H1 (cell line): ENCODE data around the gene LRP5. TPM values are rescaled to one million over a fixed set of nuclear protein-coding genes. Genes with fewer than 3 reads are reported as not detected.

Source experiments
- CTCF ChIA-PET: fragments of 300-600 bp; sonication (Branson Sonifier 250); formaldehyde crosslinking; loops from one replicate; lab custom pipeline; 2021; ENCODE audit not compliant: partially characterized antibody; lab: Charles Lee
- POLR2A ChIA-PET: fragments of 300-600 bp; sonication (Branson Sonifier 250); formaldehyde crosslinking; loops from one replicate; lab custom pipeline; 2021; ENCODE audit warnings: inconsistent platforms; ENCODE audit not compliant: partially characterized antibody; lab: Charles Lee
- DNase-seq, 2 experiments: peaks; one replicate each; pipeline versions ENCODE4 v3.0.0 to v3.0.0-alpha.2; 2010 to 2022; ENCODE audit warnings: low spot score in 2 of 2, low read depth in 1 of 2, mixed read lengths in 1 of 2
- FAIRE-seq: peaks from 2 replicates; lab custom pipeline; 2011; peaks lifted over from hg19 to GRCh38; lab: Jason Lieb, UNC
- H2AFZ ChIP-seq: 2 replicates; pipeline ENCODE4 v1.8.1; 2012; ENCODE audit warnings: low read length, inconsistent platforms
- H2AK5ac ChIP-seq: 2 replicates; pipeline ENCODE4 v1.6.1; 2013; ENCODE audit warnings: low read depth, low read length
- H2BK120ac ChIP-seq: replicated peaks from 2 replicates; pipeline ENCODE3; 2013; ENCODE audit warnings: low read depth, low read length, inconsistent platforms
- H2BK12ac ChIP-seq: 2 replicates; pipeline ENCODE4 v1.6.1; 2013; ENCODE audit warnings: low read depth, low read length
- H2BK15ac ChIP-seq: 2 replicates; pipeline ENCODE4 v1.6.1; 2013; ENCODE audit warnings: low read length
- H2BK20ac ChIP-seq: 2 replicates; pipeline ENCODE4 v1.6.1; 2013; ENCODE audit warnings: low read length
- H2BK5ac ChIP-seq: 2 replicates; pipeline ENCODE4 v1.6.1; 2013; ENCODE audit warnings: low read depth, low read length
- H3K14ac ChIP-seq: 2 replicates; pipeline ENCODE4 v1.6.1; 2013; ENCODE audit warnings: inconsistent platforms; ENCODE audit not compliant: insufficient read length
- H3K18ac ChIP-seq: 2 replicates; pipeline ENCODE4 v1.6.1; 2013; ENCODE audit warnings: low read length; ENCODE audit errors: extremely low read depth
- H3K23ac ChIP-seq: 2 replicates; pipeline ENCODE4 v1.6.1; 2013; ENCODE audit warnings: inconsistent platforms; ENCODE audit not compliant: insufficient read length
- H3K23me2 ChIP-seq: 2 replicates; pipeline ENCODE4 v1.6.1; 2013; ENCODE audit warnings: low read depth, low read length
- H3K27ac ChIP-seq: 2 replicates; pipeline ENCODE4 v1.6.1; 2011; ENCODE audit warnings: low read depth, low read length, inconsistent platforms
- H3K27me3 ChIP-seq, 4 experiments: replicated peaks in 1 of 4; 1 replicate in 1 of 4; 2 replicates in 3 of 4; pipeline versions ENCODE4 v1.6.1 to v1.8.1; 2011 to 2013; ENCODE audit warnings: low read length in 3 of 4, mild to moderate bottlenecking in 3 of 4, inconsistent platforms in 2 of 4, mixed read lengths in 2 of 4, moderate library complexity in 1 of 4; ENCODE audit not compliant: control insufficient read depth in 3 of 4, insufficient read depth in 3 of 4; ENCODE audit errors: extremely low read depth in 1 of 4
- H3K36me3 ChIP-seq, 4 experiments: 2 replicates each; pipeline versions ENCODE4 v1.6.1 to v1.8.1; 2011 to 2013; ENCODE audit warnings: mild to moderate bottlenecking in 4 of 4, low read length in 3 of 4, moderate library complexity in 2 of 4, control low read depth in 1 of 4, inconsistent platforms in 1 of 4; ENCODE audit not compliant: insufficient read depth in 4 of 4, control insufficient read depth in 2 of 4
- H3K4ac ChIP-seq: replicated peaks from 2 replicates; pipeline ENCODE3; 2013; ENCODE audit warnings: low read length, low read depth, mixed read lengths, inconsistent platforms; ENCODE audit not compliant: insufficient read length
- H3K4me1 ChIP-seq, 4 experiments: replicated peaks in 1 of 4; 1 replicate in 1 of 4; 2 replicates in 3 of 4; pipeline versions ENCODE4 v1.6.1 to v1.8.1; 2011 to 2013; ENCODE audit warnings: low read length in 3 of 4, inconsistent platforms in 2 of 4, mixed read lengths in 1 of 4; ENCODE audit not compliant: insufficient read depth in 4 of 4, control insufficient read depth in 3 of 4
- H3K4me2 ChIP-seq, 2 experiments: 2 replicates each; pipeline versions ENCODE4 v1.6.1 to v1.8.1; 2011 to 2013; ENCODE audit warnings: low read depth in 2 of 2, low read length in 2 of 2, control low read depth in 1 of 2, inconsistent platforms in 1 of 2, mild to moderate bottlenecking in 1 of 2; ENCODE audit not compliant: insufficient read depth in 1 of 2
- H3K4me3 ChIP-seq, 4 experiments: fragments of 200-600, 300-600 bp in 1 of 4; sonication (generic), shearing (Covaris generic), sonication (Bioruptor Twin) in 1 of 4; 2 replicates each; pipeline versions ENCODE4 v1.5.1 to v1.8.1; 2011 to 2016; ENCODE audit warnings: low read length in 4 of 4, low read depth in 3 of 4, control low read depth in 2 of 4, inconsistent platforms in 2 of 4, mild to moderate bottlenecking in 2 of 4, mixed read lengths in 1 of 4, moderate library complexity in 1 of 4; ENCODE audit not compliant: insufficient read depth in 2 of 4; ENCODE audit errors: extremely low read depth in 1 of 4
- H3K56ac ChIP-seq: replicated peaks from 2 replicates; pipeline ENCODE3; 2013; ENCODE audit warnings: low read depth, mild to moderate bottlenecking, mixed read lengths, low read length, inconsistent platforms; ENCODE audit not compliant: insufficient read length
- H3K79me1 ChIP-seq: 2 replicates; pipeline ENCODE4 v1.6.1; 2013; ENCODE audit warnings: low read depth, low read length, control low read depth
- H3K79me2 ChIP-seq, 2 experiments: 2 replicates each; pipeline versions ENCODE4 v1.6.1 to v1.8.1; 2012 to 2013; ENCODE audit warnings: low read length in 2 of 2, mild to moderate bottlenecking in 2 of 2, inconsistent platforms in 1 of 2; ENCODE audit not compliant: insufficient read depth in 2 of 2, control insufficient read depth in 1 of 2
- H3K9ac ChIP-seq, 4 experiments: replicated peaks in 1 of 4; 1 replicate in 1 of 4; 2 replicates in 3 of 4; pipeline versions ENCODE4 v1.6.1 to v1.8.1; 2011 to 2013; ENCODE audit warnings: low read depth in 3 of 4, low read length in 3 of 4, control low read depth in 2 of 4, mild to moderate bottlenecking in 2 of 4, moderate library complexity in 2 of 4, inconsistent platforms in 1 of 4; ENCODE audit errors: extremely low read depth in 1 of 4
- H3K9me3 ChIP-seq, 2 experiments: 2 replicates each; pipeline versions ENCODE4 v1.6.1 to v1.8.1; 2012 to 2013; ENCODE audit warnings: mild to moderate bottlenecking in 2 of 2, moderate library complexity in 2 of 2, control low read depth in 1 of 2, inconsistent platforms in 1 of 2, low read depth in 1 of 2, low read length in 1 of 2, mixed read lengths in 1 of 2; ENCODE audit not compliant: insufficient read depth in 2 of 2
- H4K20me1 ChIP-seq, 2 experiments: replicated peaks in 1 of 2; 2 replicates each; pipeline versions ENCODE3 to v1.8.1; 2011 to 2013; ENCODE audit warnings: inconsistent platforms in 2 of 2, low read length in 2 of 2, mild to moderate bottlenecking in 1 of 2; ENCODE audit not compliant: insufficient read depth in 2 of 2, control insufficient read depth in 1 of 2
- H4K5ac ChIP-seq: 2 replicates; pipeline ENCODE4 v1.6.1; 2013; ENCODE audit warnings: low read length, low read depth, mixed read lengths, inconsistent platforms; ENCODE audit not compliant: insufficient read length
- H4K8ac ChIP-seq: 2 replicates; pipeline ENCODE4 v1.8.0; 2013; ENCODE audit warnings: mild to moderate bottlenecking, moderate library complexity, low read length, inconsistent platforms; ENCODE audit not compliant: insufficient read depth; ENCODE audit errors: extremely low read depth
- H4K91ac ChIP-seq: replicated peaks from 2 replicates; pipeline ENCODE3; 2013; ENCODE audit warnings: low read length, mixed read lengths, inconsistent platforms; ENCODE audit not compliant: insufficient read length
- ASH2L ChIP-seq: fragments of 200-600, 300-600 bp; sonication (generic); IDR thresholded peaks from one replicate; pipeline ENCODE4 v1.7.1; 2017; ENCODE audit warnings: low read length
- BRCA1 ChIP-seq: IDR thresholded peaks from 2 replicates; pipeline ENCODE4 v1.6.1; 2012; ENCODE audit warnings: low read depth, low read length, improper control_type of control experiment
- CBX8 ChIP-seq: fragments of 300-800, 300-1000 bp; sonication (generic); IDR thresholded peaks from 2 replicates; pipeline ENCODE4 v1.7.1; 2016; ENCODE audit warnings: low read depth, low read length, borderline replicate concordance
- CHD1 ChIP-seq: IDR thresholded peaks from 2 replicates; pipeline ENCODE4 v1.6.1; 2012; ENCODE audit warnings: low read depth, low read length, improper control_type of control experiment
- FOSL1 ChIP-seq: IDR thresholded peaks from 2 replicates; pipeline ENCODE4 v1.6.1; 2011; ENCODE audit warnings: mild to moderate bottlenecking, low read depth, low read length, moderate library complexity; ENCODE audit not compliant: insufficient read depth
- GABPA ChIP-seq: IDR thresholded peaks from 2 replicates; pipeline ENCODE4 v1.6.1; 2011; ENCODE audit warnings: mild to moderate bottlenecking, low read length, moderate library complexity, borderline replicate concordance; ENCODE audit not compliant: insufficient read depth
- RBBP5 ChIP-seq: IDR thresholded peaks from 2 replicates; pipeline ENCODE4 v1.7.1; 2012; ENCODE audit warnings: low read depth, mild to moderate bottlenecking, inconsistent platforms, low read length, moderate library complexity, borderline replicate concordance
- RNF2 ChIP-seq: fragments of 200-900, 300-1000 bp; sonication (generic); IDR thresholded peaks from 2 replicates; pipeline ENCODE4 v1.7.1; 2016; ENCODE audit warnings: borderline replicate concordance, low read depth, mild to moderate bottlenecking, antibody characterized with exemption, low read length; ENCODE audit not compliant: poor library complexity, severe bottlenecking; ENCODE audit errors: missing control alignments
- YY1 ChIP-seq: IDR thresholded peaks from 2 replicates; pipeline ENCODE4 v1.6.1; 2011; ENCODE audit warnings: low read depth, mild to moderate bottlenecking, low read length
- WGBS, 2 experiments: shearing (Covaris generic) in 1 of 2; methylation state at CpG; one replicate each; pipeline versions ENCODE4 v1.1.6 to v1.1.7; 2013 to 2015; ENCODE audit warnings: low lambda C conversion rate in 2 of 2, mixed read lengths in 2 of 2, inconsistent platforms in 1 of 2, low coverage in 1 of 2, missing lambda C conversion rate in 1 of 2; ENCODE audit not compliant: insufficient replicate concordance in 2 of 2, insufficient coverage in 1 of 2, insufficient read length in 1 of 2; ENCODE audit errors: extremely low coverage in 1 of 2, missing lambda C conversion rate in 1 of 2; 5-methylcytosine and 5-hydroxymethylcytosine counted together
- polyA plus RNA-seq, 7 experiments: library from polyadenylated mRNA; depleted of rRNA in 3 of 7; stranded (reverse) in 5 of 7; unstranded in 2 of 7; fragments of >200 nt in 5 of 7; fragments of 200-250 nt in 2 of 7; gene quantifications; 1 replicate in 5 of 7; 2 replicates in 1 of 7; 4 replicates in 1 of 7; pipeline versions ENCODE4 v1.2.1 to v1.2.3, GENCODE V29; 2011 to 2013; ENCODE audit warnings: missing spikeins in 2 of 7, mixed read lengths in 2 of 7
- total RNA-seq: library from RNA; stranded (reverse); fragmentation: NEBNext Ultra II Directional; extraction: Animal tissue kit (Norgen Biotek cat#: 25700); gene quantifications from 2 replicates; pipeline ENCODE4 v1.2.1, GENCODE V29; 2021

The LRP5 gene
- total and polyA plus RNA-seq, 2 of the 8 experiments (the other 6 are each of a cell fraction or from before 2014, with no cell fraction given): 19.0 to 38.9 TPM

DNA sequence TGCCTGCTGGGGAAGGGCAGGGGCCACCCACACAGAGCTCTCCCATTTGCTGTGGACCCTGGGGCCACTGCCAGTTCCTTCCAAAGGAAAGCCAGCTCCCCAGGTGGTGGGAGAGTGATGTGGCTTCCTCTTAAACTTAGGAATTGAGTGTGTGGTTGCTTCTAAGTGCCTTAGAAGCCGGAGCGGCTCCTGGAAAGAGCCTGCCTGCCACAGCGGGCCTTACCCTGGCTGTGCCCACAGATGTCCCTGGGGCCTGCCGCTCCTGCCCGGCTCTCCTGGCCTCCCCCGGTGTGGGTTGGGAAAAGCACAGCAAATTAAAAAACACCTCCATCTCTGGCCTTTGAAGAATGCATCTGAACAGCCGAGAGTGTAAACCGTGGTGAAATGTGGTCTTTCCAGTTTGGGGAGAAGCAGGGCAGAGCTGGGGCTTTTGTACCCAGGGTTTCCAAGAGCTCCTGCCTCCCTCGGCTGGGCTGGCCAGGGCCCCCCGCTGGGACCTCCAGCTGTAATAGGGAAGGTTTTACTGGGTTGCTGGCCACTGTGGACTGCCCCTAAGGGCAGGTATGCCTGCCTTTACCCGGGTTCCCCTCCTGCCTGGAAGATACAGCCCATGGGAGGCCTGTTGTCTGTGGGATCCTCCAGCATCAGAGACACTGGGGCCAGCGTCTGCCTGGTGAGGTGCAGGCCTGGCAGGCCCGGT lies 30.2 kb downstream of the LRP5 start:
- Histone ChIP-seq H4K8ac (peak overlapping the region; percentile 84), H4K5ac (peak overlapping the region; percentile 34), H3K79me2 (peaks cover 4 to 59% of the 10 kb centered on the region in 2 experiments; a peak in 3 of 4 replicates), H2BK12ac (0 out of 2 replicates have a peak overlapping the region, but pooled peaks have one; percentile 29), H3K9me3 (no peaks in the 10 kb centered on the region; a peak in 1 of 4 replicates), H2BK120ac (peak overlapping the region; percentile 67), H2BK20ac (no peak overlapping the region), H3K23ac (no peak overlapping the region), H4K20me1 (peaks cover 0 to 3% of the 10 kb centered on the region in 2 experiments), H3K4me3 (peak overlapping the region in 2 of 4 experiments; percentile 14 to 16; a peak in 1 of 8 replicates), H3K4me2 (peak overlapping the region; percentile 1 to 30; a peak in 3 of 4 replicates), H3K4me1 (peaks cover 11 to 33% (median 26%) of the 10 kb centered on the region in 4 experiments), H3K36me3 (no peaks in the 10 kb centered on the region), H3K14ac (no peak overlapping the region), H4K91ac (peak overlapping the region; percentile 86), H3K79me1 (peaks cover 14% of the 10 kb centered on the region), H3K56ac (no peak overlapping the region), H3K27ac (peak overlapping the region; percentile 77), H3K4ac (peak overlapping the region; percentile 23), H2BK15ac (0 out of 2 replicates have a peak overlapping the region, but pooled peaks have one; percentile 40), H3K18ac (peak overlapping the region; percentile 71), H2BK5ac (peak overlapping the region; percentile 90), H3K27me3 (no peaks in the 10 kb centered on the region), H3K9ac (peak overlapping the region in 1 of 4 experiments; percentile 9; a peak in 1 of 7 replicates), H2AFZ (no peak overlapping the region), H2AK5ac (peak overlapping the region; percentile 15; the same call in 1 of the 2 replicates), H3K23me2 (no peaks in the 10 kb centered on the region)
- FAIRE-seq (no peak), DNase-seq (peak; percentile 29 to 79)
- WGBS, 2 experiments: 54% methylated on average over 12 of the region's 13 CpGs; no CpG with 5 or more reads in 1 of the 2 experiments
- CTCF ChIA-PET: interaction anchor here (0.8 to 2.7 kb wide), 11 partner anchors 8 to 85 kb away, joined by 3 to 13 read pairs (median 6); no protein-coding TSS in a partner anchor
- POLR2A ChIA-PET: interaction anchor here (1.0 to 3.6 kb wide), 9 partner anchors 9 to 40 kb away, joined by 4 to 17 read pairs (median 5); no protein-coding TSS in a partner anchor
- TF ChIP-seq YY1 (no peak; the same call in 1 of the 2 replicates), FOSL1 (no peak), ASH2L (peak; percentile 76), GABPA (no peak; the same call in 1 of the 2 replicates), CBX8 (no peak), BRCA1 (no peak), RNF2 (no peak), RBBP5 (peak; percentile 91; the same call in 1 of the 2 replicates), CHD1 (no peak)
